ENCODE measurements around the gene NME2.

- TF ChIP-seq CTCF (conservative IDR thresholded peaks at IDR 0.05; ENCODE audit: low read length) = no peak
- TF ChIP-seq EZH2phosphoT487 (IDR thresholded peaks at IDR 0.05; ENCODE audit: borderline replicate concordance) = no peak
Observed at GRCh38 chr17:51128076-51128475, 38.1 kb upstream of the NME2 start.

All from Loucy (cell line).